K562 (cell line): Measurements from ENCODE around the gene LYPD4. TPM values are rescaled to one million over a fixed set of nuclear protein-coding genes. Genes with fewer than 3 reads are reported as not detected.

Experiments used
- ATF2 ChIP-seq: sonication (generic); formaldehyde crosslinking; IDR thresholded peaks from 2 replicates; pipeline ENCODE4 v1.8.1; 2022; ENCODE audit warnings: missing genetic modification reagents
- CBFA2T2 ChIP-seq: fragments of 450-650 bp; conservative IDR thresholded peaks from 2 replicates; pipeline ENCODE4 v1.6.1; 2017; ENCODE audit warnings: mild to moderate bottlenecking
- FOXP4 ChIP-seq: sonication (generic); formaldehyde crosslinking; IDR thresholded peaks from 2 replicates; pipeline ENCODE4 v1.8.0; 2022; ENCODE audit warnings: mild to moderate bottlenecking, missing genetic modification reagents, borderline replicate concordance
- GABPB2 ChIP-seq: fragments of 250-450 bp; sonication (Bioruptor Pico); conservative IDR thresholded peaks from 2 replicates; pipeline ENCODE4 v1.5.1; 2021; ENCODE audit warnings: mild to moderate bottlenecking
- KLF16 ChIP-seq: IDR thresholded peaks from 2 replicates; pipeline ENCODE4 v1.6.1; 2016; ENCODE audit warnings: antibody characterized with exemption
- MAZ ChIP-seq, 2 experiments: fragments of 450-650 bp in 1 of 2; sonication (generic) in 1 of 2; formaldehyde crosslinking; IDR thresholded peaks in 1 of 2; conservative IDR thresholded peaks in 1 of 2; 2 replicates each; pipeline versions ENCODE4 v1.4.0 to v1.5.0; 2020; ENCODE audit warnings: mild to moderate bottlenecking in 1 of 2, missing genetic modification reagents in 1 of 2
- NCOA2 ChIP-seq, 2 experiments: fragments of 450-650 bp; IDR thresholded peaks; 2 replicates each; pipeline ENCODE4 v1.6.1; 2018; ENCODE audit warnings: mild to moderate bottlenecking in 2 of 2, moderate library complexity in 1 of 2; ENCODE audit not compliant: partially characterized antibody in 2 of 2
- NCOA4 ChIP-seq: fragments of 450-650 bp; IDR thresholded peaks from 2 replicates; pipeline ENCODE4 v1.6.1; 2018; ENCODE audit warnings: mild to moderate bottlenecking; ENCODE audit not compliant: partially characterized antibody
- PCBP1 ChIP-seq: fragments of 200-400 bp; formaldehyde crosslinking; IDR thresholded peaks from 2 replicates; pipeline ENCODE4 v1.6.1; 2018; ENCODE audit warnings: mild to moderate bottlenecking, low read depth, low read length; ENCODE audit not compliant: poor library complexity, severe bottlenecking
- PCBP2 ChIP-seq: fragments of 200-400 bp; formaldehyde crosslinking; IDR thresholded peaks from 2 replicates; pipeline ENCODE4 v1.6.1; 2018; ENCODE audit warnings: low read length, low read depth, mild to moderate bottlenecking, moderate library complexity; ENCODE audit not compliant: poor library complexity, severe bottlenecking
- POLR2G ChIP-seq: fragments of 200-400 bp; formaldehyde crosslinking; IDR thresholded peaks from 2 replicates; pipeline ENCODE4 v1.6.1; 2017; ENCODE audit warnings: low read depth, mild to moderate bottlenecking, antibody characterized with exemption, low read length, moderate library complexity
- SMARCA4 ChIP-seq: fragments of 450-650 bp; IDR thresholded peaks from 2 replicates; pipeline ENCODE4 v1.6.1; 2016
- ZNF316 ChIP-seq: fragments of 450-650 bp; IDR thresholded peaks from 2 replicates; pipeline ENCODE4 v1.6.1; 2016
- polyA plus RNA-seq, 8 experiments: library from polyadenylated mRNA; depleted of rRNA in 4 of 8; stranded (reverse) in 5 of 8; unstranded in 3 of 8; fragments of >200 nt; fragmentation: Nextera tagmentation in 2 of 8; fragmentation: Illumina TruSeq in 1 of 8; extraction: Ambion mirVana in 2 of 8; extraction: Trizol in 1 of 8; gene quantifications; 2 replicates each; pipeline versions ENCODE4 v1.2.1 to v1.2.3, GENCODE V29; 2011 to 2014; ENCODE audit warnings: inconsistent platforms in 1 of 8, missing spikeins in 1 of 8
- total RNA-seq, 7 experiments: library from RNA; depleted of rRNA in 6 of 7; stranded (reverse); fragments of >200 nt in 6 of 7; fragmentation: Illumina TruSeq in 2 of 7; extraction: Trizol in 2 of 7; gene quantifications; 2 replicates each; pipeline versions ENCODE4 v1.2.1 to v1.2.3, GENCODE V29; 2011 to 2021; ENCODE audit warnings: low replicate concordance in 1 of 7
- TF ChIP-seq, protein P1 (sequence below): IDR thresholded peaks from 3 replicates; pipeline ENCODE4 v1.6.1; 2011; ENCODE audit warnings: borderline replicate concordance, mild to moderate bottlenecking; ENCODE audit not compliant: insufficient read length, insufficient read depth
- TF ChIP-seq, protein P2 (sequence below): sonication (generic); formaldehyde crosslinking; IDR thresholded peaks from 2 replicates; pipeline ENCODE4 v1.8.0; 2023; ENCODE audit warnings: mild to moderate bottlenecking, missing genetic modification reagents
- TF ChIP-seq, protein P3 (sequence below): fragments of 250-450 bp; sonication (Bioruptor Pico); IDR thresholded peaks from 2 replicates; pipeline ENCODE4 v1.4.0; 2020; ENCODE audit warnings: mild to moderate bottlenecking, moderate library complexity

Gene LYPD4
- total and polyA plus RNA-seq, 9 of the 15 experiments (the other 6 are each of a cell fraction or from before 2014, with no cell fraction given), result 0.11 TPM; not detected in 8

DNA sequence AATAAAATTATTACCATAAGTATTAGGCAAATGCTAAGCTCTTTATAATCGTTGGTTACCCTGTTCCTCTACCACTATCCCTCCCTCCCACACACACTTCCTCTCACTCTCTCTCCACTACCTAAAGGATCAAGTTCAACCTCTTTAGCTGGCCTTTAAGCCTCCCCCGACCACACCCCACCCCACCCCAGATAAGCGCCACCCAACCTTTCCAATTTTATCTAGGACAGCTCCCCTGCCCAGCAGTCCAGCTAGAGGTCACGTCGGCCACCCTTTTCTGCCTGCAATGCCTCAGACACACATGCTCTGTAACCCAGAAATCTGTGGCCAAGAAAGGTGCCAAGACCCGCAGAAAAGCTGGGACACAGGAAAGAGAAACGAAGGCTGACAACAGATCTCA, 1.1 kb downstream of the LYPD4 start (continued):
- TF ChIP-seq ATF2 (CRISPR knock-in tag) (no peak), KLF16 (no peak), MAZ (CRISPR knock-in tag; conservative IDR thresholded peaks at IDR 0.05 in 1 of 2, IDR thresholded peaks at IDR 0.05 in 1 of 2) (no peak), NCOA2 (IDR thresholded peaks at IDR 0.05; ENCODE audit: partially characterized antibody in 2 of 2) (no peak), FOXP4 (CRISPR knock-in tag) (no peak), PCBP1 (no peak), SMARCA4 (peak; percentile 69; the same call in 1 of the 2 replicates), NCOA4 (no peak), GABPB2 (CRISPR knock-in tag) (no peak), CBFA2T2 (peak; percentile 41; the same call in 1 of the 2 replicates), PCBP2 (no peak), ZNF316 (no peak), POLR2G (no peak)
- TF ChIP-seq, protein P1, sequence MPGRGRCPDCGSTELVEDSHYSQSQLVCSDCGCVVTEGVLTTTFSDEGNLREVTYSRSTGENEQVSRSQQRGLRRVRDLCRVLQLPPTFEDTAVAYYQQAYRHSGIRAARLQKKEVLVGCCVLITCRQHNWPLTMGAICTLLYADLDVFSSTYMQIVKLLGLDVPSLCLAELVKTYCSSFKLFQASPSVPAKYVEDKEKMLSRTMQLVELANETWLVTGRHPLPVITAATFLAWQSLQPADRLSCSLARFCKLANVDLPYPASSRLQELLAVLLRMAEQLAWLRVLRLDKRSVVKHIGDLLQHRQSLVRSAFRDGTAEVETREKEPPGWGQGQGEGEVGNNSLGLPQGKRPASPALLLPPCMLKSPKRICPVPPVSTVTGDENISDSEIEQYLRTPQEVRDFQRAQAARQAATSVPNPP, result no peak
- TF ChIP-seq, protein P2, sequence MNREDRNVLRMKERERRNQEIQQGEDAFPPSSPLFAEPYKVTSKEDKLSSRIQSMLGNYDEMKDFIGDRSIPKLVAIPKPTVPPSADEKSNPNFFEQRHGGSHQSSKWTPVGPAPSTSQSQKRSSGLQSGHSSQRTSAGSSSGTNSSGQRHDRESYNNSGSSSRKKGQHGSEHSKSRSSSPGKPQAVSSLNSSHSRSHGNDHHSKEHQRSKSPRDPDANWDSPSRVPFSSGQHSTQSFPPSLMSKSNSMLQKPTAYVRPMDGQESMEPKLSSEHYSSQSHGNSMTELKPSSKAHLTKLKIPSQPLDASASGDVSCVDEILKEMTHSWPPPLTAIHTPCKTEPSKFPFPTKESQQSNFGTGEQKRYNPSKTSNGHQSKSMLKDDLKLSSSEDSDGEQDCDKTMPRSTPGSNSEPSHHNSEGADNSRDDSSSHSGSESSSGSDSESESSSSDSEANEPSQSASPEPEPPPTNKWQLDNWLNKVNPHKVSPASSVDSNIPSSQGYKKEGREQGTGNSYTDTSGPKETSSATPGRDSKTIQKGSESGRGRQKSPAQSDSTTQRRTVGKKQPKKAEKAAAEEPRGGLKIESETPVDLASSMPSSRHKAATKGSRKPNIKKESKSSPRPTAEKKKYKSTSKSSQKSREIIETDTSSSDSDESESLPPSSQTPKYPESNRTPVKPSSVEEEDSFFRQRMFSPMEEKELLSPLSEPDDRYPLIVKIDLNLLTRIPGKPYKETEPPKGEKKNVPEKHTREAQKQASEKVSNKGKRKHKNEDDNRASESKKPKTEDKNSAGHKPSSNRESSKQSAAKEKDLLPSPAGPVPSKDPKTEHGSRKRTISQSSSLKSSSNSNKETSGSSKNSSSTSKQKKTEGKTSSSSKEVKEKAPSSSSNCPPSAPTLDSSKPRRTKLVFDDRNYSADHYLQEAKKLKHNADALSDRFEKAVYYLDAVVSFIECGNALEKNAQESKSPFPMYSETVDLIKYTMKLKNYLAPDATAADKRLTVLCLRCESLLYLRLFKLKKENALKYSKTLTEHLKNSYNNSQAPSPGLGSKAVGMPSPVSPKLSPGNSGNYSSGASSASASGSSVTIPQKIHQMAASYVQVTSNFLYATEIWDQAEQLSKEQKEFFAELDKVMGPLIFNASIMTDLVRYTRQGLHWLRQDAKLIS (CRISPR knock-in tag), result no peak
- TF ChIP-seq, protein P3, sequence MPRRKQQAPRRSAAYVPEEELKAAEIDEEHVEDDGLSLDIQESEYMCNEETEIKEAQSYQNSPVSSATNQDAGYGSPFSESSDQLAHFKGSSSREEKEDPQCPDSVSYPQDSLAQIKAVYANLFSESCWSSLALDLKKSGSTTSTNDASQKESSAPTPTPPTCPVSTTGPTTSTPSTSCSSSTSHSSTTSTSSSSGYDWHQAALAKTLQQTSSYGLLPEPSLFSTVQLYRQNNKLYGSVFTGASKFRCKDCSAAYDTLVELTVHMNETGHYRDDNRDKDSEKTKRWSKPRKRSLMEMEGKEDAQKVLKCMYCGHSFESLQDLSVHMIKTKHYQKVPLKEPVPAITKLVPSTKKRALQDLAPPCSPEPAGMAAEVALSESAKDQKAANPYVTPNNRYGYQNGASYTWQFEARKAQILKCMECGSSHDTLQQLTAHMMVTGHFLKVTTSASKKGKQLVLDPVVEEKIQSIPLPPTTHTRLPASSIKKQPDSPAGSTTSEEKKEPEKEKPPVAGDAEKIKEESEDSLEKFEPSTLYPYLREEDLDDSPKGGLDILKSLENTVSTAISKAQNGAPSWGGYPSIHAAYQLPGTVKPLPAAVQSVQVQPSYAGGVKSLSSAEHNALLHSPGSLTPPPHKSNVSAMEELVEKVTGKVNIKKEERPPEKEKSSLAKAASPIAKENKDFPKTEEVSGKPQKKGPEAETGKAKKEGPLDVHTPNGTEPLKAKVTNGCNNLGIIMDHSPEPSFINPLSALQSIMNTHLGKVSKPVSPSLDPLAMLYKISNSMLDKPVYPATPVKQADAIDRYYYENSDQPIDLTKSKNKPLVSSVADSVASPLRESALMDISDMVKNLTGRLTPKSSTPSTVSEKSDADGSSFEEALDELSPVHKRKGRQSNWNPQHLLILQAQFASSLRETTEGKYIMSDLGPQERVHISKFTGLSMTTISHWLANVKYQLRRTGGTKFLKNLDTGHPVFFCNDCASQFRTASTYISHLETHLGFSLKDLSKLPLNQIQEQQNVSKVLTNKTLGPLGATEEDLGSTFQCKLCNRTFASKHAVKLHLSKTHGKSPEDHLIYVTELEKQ (CRISPR knock-in tag), result no peak
